Activated CD8-positive, alpha-beta memory T cell treated with anti-CD3 and anti-CD28 coated beads, Interleukin-2, amount 50 U/mL, for 24 hours (primary cell): ENCODE measurements around the gene LTBP3.

Experiments used
- DNase-seq: peaks from one replicate; pipeline ENCODE4 v3.0.0-alpha.2; 2020; ENCODE audit errors: extremely low read depth

Gene LTBP3

GRCh38 chr11:65554057-65554818 is 3.9 kb downstream of the LTBP3 start:
- DNase-seq = no peak

- DNase-seq = no peak
Observed at GRCh38 chr11:65553301-65554001, 4.7 kb downstream of the LTBP3 start.

- DNase-seq = no peak
Observed at GRCh38 chr11:65552388-65552951, 5.7 kb downstream of the LTBP3 start.

- DNase-seq = no peak
Observed at GRCh38 chr11:65551572-65552387, 6.4 kb downstream of the LTBP3 start.

GRCh38 chr11:65549096-65549495 is 9.1 kb downstream of the LTBP3 start:
- no peak for DNase-seq

- DNase-seq = no peak
Observed at GRCh38 chr11:65548395-65548794, 9.8 kb downstream of the LTBP3 start.

GRCh38 chr11:65547446-65548125 is 10.6 kb downstream of the LTBP3 start:
- DNase-seq = no peak

GRCh38 chr11:65546217-65546958 is 11.8 kb downstream of the LTBP3 start:
- peak; percentile 88 for DNase-seq

- no peak for DNase-seq
Observed at GRCh38 chr11:65545853-65546216, 12.3 kb downstream of the LTBP3 start.

- DNase-seq = no peak
Observed at GRCh38 chr11:65542738-65543390, 15.3 kb downstream of the LTBP3 start.

- DNase-seq = no peak
Observed at GRCh38 chr11:65541093-65541982, 16.8 kb downstream of the LTBP3 start.

- peak; percentile 67 for DNase-seq
Observed at GRCh38 chr11:65540290-65541092, 17.7 kb downstream of the LTBP3 start.

GRCh38 chr11:65539744-65540289 is 18.3 kb downstream of the LTBP3 start:
- no peak for DNase-seq

- DNase-seq = no peak
Observed at GRCh38 chr11:65538915-65539743, 19.0 kb downstream of the LTBP3 start.

GRCh38 chr11:65538232-65538914 is 19.8 kb downstream of the LTBP3 start:
- DNase-seq = no peak

GRCh38 chr11:65537620-65538231 is 20.4 kb downstream of the LTBP3 start:
- no peak for DNase-seq
